GM12864 (cell line): ENCODE results near the gene ARID3A.
"Not testable (repeated sequence)": the region's sequence is repeated elsewhere in the genome, so short reads cannot be mapped to it uniquely, and the experiment has no call there.

ENCODE experiments used
- DNase-seq: peaks from one replicate; pipeline ENCODE4 v3.0.0-alpha.2; 2011; ENCODE audit warnings: low read depth
- H3K4me3 ChIP-seq: 2 replicates; pipeline ENCODE4 v1.5.1; 2011; ENCODE audit warnings: mild to moderate bottlenecking, low read depth, low read length, control low read depth
- CTCF ChIP-seq: IDR thresholded peaks from 2 replicates; pipeline ENCODE4 v1.5.1; 2011; ENCODE audit warnings: low read depth, mild to moderate bottlenecking, moderate library complexity, low read length, control low read depth, inconsistent platforms; ENCODE audit errors: missing control alignments

ARID3A gene

GRCh38 chr19:888581-889385 lies 37.1 kb upstream of the ARID3A start:
- no peak for DNase-seq
- no peak overlapping the region; the same call in 1 of the 2 replicates for H3K4me3 ChIP-seq
- TF ChIP-seq CTCF: no peak

- no peak for TF ChIP-seq CTCF
- no peak for DNase-seq
- no peak overlapping the region for H3K4me3 ChIP-seq
These were observed 36.1 kb upstream of the ARID3A start for GRCh38 chr19:889662-890295.

GRCh38 chr19:890831-891230 lies 35.0 kb upstream of the ARID3A start:
- no peak overlapping the region for H3K4me3 ChIP-seq
- no peak for DNase-seq
- no peak for TF ChIP-seq CTCF

GRCh38 chr19:891421-892200 lies 34.2 kb upstream of the ARID3A start:
- not testable (repeated sequence) for DNase-seq
- peak overlapping the region; percentile 93 for H3K4me3 ChIP-seq

- no peak for DNase-seq
- no peak for TF ChIP-seq CTCF
- peak overlapping the region; percentile 93 for H3K4me3 ChIP-seq
These were observed 33.5 kb upstream of the ARID3A start for GRCh38 chr19:892243-892893.

- peak; percentile 70 for DNase-seq
- TF ChIP-seq CTCF: no peak
- H3K4me3 ChIP-seq: peak within 1 kb of the TSS; percentile 93
These were observed 32.7 kb upstream of the ARID3A start, which contains the start of the genes MED16 and RNU6-9 for GRCh38 chr19:892894-893689. TSS of gene MED16 (minus strand) at chr19:893187. CDS start at chr19:891131, 2,056 bp downstream. TSS of gene RNU6-9 (plus strand) at chr19:893484.
